Inferior parietal cortex (tissue), 1 donor: ENCODE results near the gene MXRA7.
"Not testable (repeated sequence)": the region's sequence is repeated elsewhere in the genome, so short reads cannot be mapped to it uniquely, and the experiment has no call there.

Experiments used
- DNase-seq: peaks from one replicate; pipeline ENCODE4 v3.0.0-alpha.2; 2016; ENCODE audit errors: extremely low spot score

Gene MXRA7

GRCh38 chr17:76710863-76711611 lies at the start of gene MXRA7:
TSS of gene MXRA7 (minus strand) at chr17:76710965. CDS start at chr17:76710946, 19 bp downstream.
- DNase-seq: no peak

GRCh38 chr17:76758570-76758969 lies 47.8 kb upstream of the MXRA7 start:
- DNase-seq: no peak

- no peak for DNase-seq
These were observed 46.5 kb upstream of the MXRA7 start for GRCh38 chr17:76757256-76757655.

GRCh38 chr17:76755285-76755684 lies 44.5 kb upstream of the MXRA7 start:
- DNase-seq: no peak

- no peak for DNase-seq
These were observed 42.5 kb upstream of the MXRA7 start for GRCh38 chr17:76753061-76753961.

- DNase-seq: no peak
These were observed 41.2 kb upstream of the MXRA7 start for GRCh38 chr17:76752006-76752405.

- no peak for DNase-seq
These were observed 40.7 kb upstream of the MXRA7 start for GRCh38 chr17:76751416-76751993.

GRCh38 chr17:76748657-76749056 lies 37.9 kb upstream of the MXRA7 start:
- no peak for DNase-seq

- no peak for DNase-seq
These were observed 37.1 kb upstream of the MXRA7 start for GRCh38 chr17:76747716-76748363.

GRCh38 chr17:76745785-76746184 lies 35.0 kb upstream of the MXRA7 start:
- DNase-seq: not testable (repeated sequence)

GRCh38 chr17:76744747-76745146 lies 34.0 kb upstream of the MXRA7 start:
- DNase-seq: no peak

GRCh38 chr17:76742958-76743357 lies 32.2 kb upstream of the MXRA7 start:
- no peak for DNase-seq

GRCh38 chr17:76740329-76741118 lies 29.8 kb upstream of the MXRA7 start:
- DNase-seq: no peak

GRCh38 chr17:76739568-76740115 lies 28.9 kb upstream of the MXRA7 start:
- DNase-seq: not testable (repeated sequence)

- no peak for DNase-seq
These were observed 27.7 kb upstream of the MXRA7 start for GRCh38 chr17:76738468-76738850.

GRCh38 chr17:76737676-76738467 lies 27.1 kb upstream of the MXRA7 start, which contains the start of gene MFSD11:
TSS of gene MFSD11 (plus strand) at chr17:76738119. CDS start at chr17:76738353, 234 bp downstream.
- DNase-seq: peak; percentile 84

- DNase-seq: peak; percentile 98
These were observed 26.4 kb upstream of the MXRA7 start, which contains the start of gene SRSF2 for GRCh38 chr17:76737082-76737675. TSS of gene SRSF2 (minus strand) at chr17:76737331. CDS start at chr17:76737160, 171 bp downstream.

GRCh38 chr17:76736349-76737081 lies 25.8 kb upstream of the MXRA7 start:
- DNase-seq: no peak
